ENCODE measurements around the gene TMIGD2.

- TF ChIP-seq CTCF (IDR thresholded peaks at IDR 0.05), result no peak
- TF ChIP-seq POLR2A (IDR thresholded peaks at IDR 0.05), result no peak
Observed at GRCh38 chr19:4327877-4328242, 25.7 kb upstream of the TMIGD2 start.

Data from right lobe of liver (tissue), 4 donors.